CD4-positive, alpha-beta T cell (primary cell): ENCODE data around the gene LIPN. TPM values are rescaled to one million over a fixed set of nuclear protein-coding genes. Genes with fewer than 3 reads are reported as not detected.

Source experiments
- ATAC-seq: fragments of 200-7000 bp; cut with Tn5 transposase; one replicate; pipeline ENCODE4 v1.10.0; 2022; ENCODE audit warnings: mild to moderate bottlenecking; ENCODE audit not compliant: poor library complexity
- CTCF ChIA-PET: fragments of 350-600 bp; sonication (Branson Sonifier 250); formaldehyde crosslinking; loops from one replicate; lab custom pipeline; 2021; ENCODE audit warnings: antibody characterized with exemption, inconsistent platforms; lab: Charles Lee
- POLR2A ChIA-PET: fragments of 350-600 bp; sonication (Branson Sonifier 250); formaldehyde crosslinking; loops from one replicate; lab custom pipeline; 2021; ENCODE audit warnings: antibody characterized with exemption, inconsistent platforms; lab: Charles Lee
- DNase-seq, 14 experiments: peaks; one replicate each; pipeline ENCODE4 v3.0.0-alpha.2; 2013 to 2020; ENCODE audit warnings: mixed read lengths in 2 of 14
- H3K27ac ChIP-seq, 2 donors: one replicate each; pipeline versions ENCODE4 v1.5.1 to v1.7.0; 2013; ENCODE audit warnings: low read length in 2 of 2, low read depth in 1 of 2, mild to moderate bottlenecking in 1 of 2
- H3K27me3 ChIP-seq, 2 experiments: 1 replicate in 1 of 2; 2 replicates in 1 of 2; pipeline versions ENCODE4 v1.6.1 to v1.7.0; 2013; ENCODE audit warnings: low read length in 2 of 2, control low read depth in 1 of 2, mild to moderate bottlenecking in 1 of 2, moderate library complexity in 1 of 2; ENCODE audit not compliant: insufficient read depth in 2 of 2, control insufficient read depth in 1 of 2
- H3K36me3 ChIP-seq: one replicate; pipeline ENCODE4 v1.6.1; 2013; ENCODE audit warnings: low read length, control low read depth; ENCODE audit not compliant: insufficient read depth
- H3K4me1 ChIP-seq: one replicate; pipeline ENCODE4 v1.6.1; 2013; ENCODE audit warnings: low read length, control low read depth; ENCODE audit not compliant: insufficient read depth
- H3K4me3 ChIP-seq: one replicate; pipeline ENCODE4 v1.5.1; 2013; ENCODE audit warnings: mild to moderate bottlenecking, low read length, moderate library complexity
- H3K9me3 ChIP-seq, 2 experiments: 1 replicate in 1 of 2; 2 replicates in 1 of 2; pipeline versions ENCODE4 v1.6.1 to v1.7.0; 2013; ENCODE audit warnings: low read length in 2 of 2, mild to moderate bottlenecking in 2 of 2, control low read depth in 1 of 2, moderate library complexity in 1 of 2; ENCODE audit not compliant: control insufficient read depth in 1 of 2, insufficient read depth in 1 of 2
- H3K27ac Mint-ChIP-seq: one replicate; pipeline ENCODE4 v1.8.0; 2020; ENCODE audit warnings: mixed read lengths
- H3K27me3 Mint-ChIP-seq: one replicate; pipeline ENCODE4 v1.8.0; 2021; ENCODE audit warnings: mixed read lengths
- H3K36me3 Mint-ChIP-seq: one replicate; pipeline ENCODE4 v1.8.0; 2021; ENCODE audit warnings: low read depth, mixed read lengths
- H3K4me1 Mint-ChIP-seq: one replicate; pipeline ENCODE4 v1.8.0; 2021; ENCODE audit warnings: low read depth, mixed read lengths
- H3K4me3 Mint-ChIP-seq: one replicate; pipeline ENCODE4 v1.8.0; 2020; ENCODE audit warnings: mild to moderate bottlenecking, mixed read lengths
- H3K9me3 Mint-ChIP-seq: one replicate; pipeline ENCODE4 v1.8.0; 2020; ENCODE audit warnings: mixed read lengths
- CTCF ChIP-seq: fragments of 200-600 bp; IDR thresholded peaks from one replicate; pipeline ENCODE4 v1.8.0; 2022; ENCODE audit warnings: antibody characterized with exemption, mild to moderate bottlenecking
- intact Hi-C, 2 experiments: fragments of 100-400 bp; cut with DNase I in 1 of 2; cut with micrococcal nuclease in 1 of 2; formaldehyde crosslinking; loops; one replicate each; pipeline versions ENCODE4 v1.15.1 to v1.9.0; 2023 to 2025; cut with DNase I, micrococcal nuclease
- total RNA-seq, 174 experiments: library from RNA in 2 of 174; stranded (reverse) in 2 of 174; gene quantifications; one replicate each; pipeline ENCODE4 v1.2.3 and lab custom pipeline; 2021 to 2026

Gene LIPN
- total RNA-seq, 2 experiments from 2014 or later = not detected

- peaks cover 6% of the 10 kb centered on the region for H3K4me1 Mint-ChIP-seq
- no peak for TF ChIP-seq CTCF
- ATAC-seq (no peak), DNase-seq (no peak)
- H3K4me3 Mint-ChIP-seq = no peak overlapping the region
- H3K27ac Mint-ChIP-seq = no peak overlapping the region
- H3K4me3 ChIP-seq = no peak overlapping the region
- no peaks in the 10 kb centered on the region for H3K27me3 Mint-ChIP-seq
- H3K36me3 ChIP-seq = no peaks in the 10 kb centered on the region
- no peaks in the 10 kb centered on the region for H3K9me3 ChIP-seq
- no peaks in the 10 kb centered on the region for H3K27me3 ChIP-seq
- H3K4me1 ChIP-seq = peaks cover 3% of the 10 kb centered on the region
- ChIA-PET CTCF (no interaction called here), POLR2A (no interaction called here)
- intact Hi-C loops = no loop called here
- no peaks in the 10 kb centered on the region for H3K9me3 Mint-ChIP-seq
- H3K27ac ChIP-seq = no peak overlapping the region
- no peaks in the 10 kb centered on the region for H3K36me3 Mint-ChIP-seq
Measured at GRCh38 chr10:88762906-88763305, 3.1 kb downstream of the LIPN start.

GRCh38 chr10:88763441-88763840 is 3.6 kb downstream of the LIPN start:
- Histone ChIP-seq H3K27ac (no peak overlapping the region), H3K9me3 (no peaks in the 10 kb centered on the region), H3K27me3 (no peaks in the 10 kb centered on the region), H3K36me3 (no peaks in the 10 kb centered on the region), H3K4me1 (peaks cover 3% of the 10 kb centered on the region), H3K4me3 (no peak overlapping the region)
- POLR2A ChIA-PET = no interaction called here
- Mint-ChIP-seq H3K9me3 (no peaks in the 10 kb centered on the region), H3K4me3 (no peak overlapping the region), H3K4me1 (peaks cover 6% of the 10 kb centered on the region), H3K27me3 (no peaks in the 10 kb centered on the region), H3K36me3 (no peaks in the 10 kb centered on the region), H3K27ac (no peak overlapping the region)
- CTCF ChIA-PET = no interaction called here
- DNase-seq (no peak), ATAC-seq (no peak)
- intact Hi-C loops = no loop called here
- TF ChIP-seq CTCF = no peak

GRCh38 chr10:88764110-88764509 is 4.3 kb downstream of the LIPN start:
- ChIA-PET POLR2A (no interaction called here), CTCF (no interaction called here)
- DNase-seq (no peak), ATAC-seq (no peak)
- no peaks in the 10 kb centered on the region for H3K27me3 Mint-ChIP-seq
- no peaks in the 10 kb centered on the region for H3K9me3 ChIP-seq
- H3K36me3 ChIP-seq = no peaks in the 10 kb centered on the region
- no peaks in the 10 kb centered on the region for H3K9me3 Mint-ChIP-seq
- no peak overlapping the region for H3K4me3 ChIP-seq
- no peak overlapping the region for H3K4me3 Mint-ChIP-seq
- no peak overlapping the region for H3K27ac ChIP-seq
- intact Hi-C loops = no loop called here
- no peak for TF ChIP-seq CTCF
- no peaks in the 10 kb centered on the region for H3K36me3 Mint-ChIP-seq
- peaks cover 6% of the 10 kb centered on the region for H3K4me1 Mint-ChIP-seq
- peaks cover 3% of the 10 kb centered on the region for H3K4me1 ChIP-seq
- H3K27me3 ChIP-seq = no peaks in the 10 kb centered on the region
- H3K27ac Mint-ChIP-seq = no peak overlapping the region
